Suppressor macrophage (primary cell): ENCODE measurements around the gene HBD.
"Not testable (repeated sequence)": the region's sequence is repeated elsewhere in the genome, so short reads cannot be mapped to it uniquely, and the experiment has no call there.

Experiments
- DNase-seq, 4 experiments: peaks; one replicate each; pipeline ENCODE4 v3.0.0-alpha.2; 2020 to 2022

HBD gene

DNA sequence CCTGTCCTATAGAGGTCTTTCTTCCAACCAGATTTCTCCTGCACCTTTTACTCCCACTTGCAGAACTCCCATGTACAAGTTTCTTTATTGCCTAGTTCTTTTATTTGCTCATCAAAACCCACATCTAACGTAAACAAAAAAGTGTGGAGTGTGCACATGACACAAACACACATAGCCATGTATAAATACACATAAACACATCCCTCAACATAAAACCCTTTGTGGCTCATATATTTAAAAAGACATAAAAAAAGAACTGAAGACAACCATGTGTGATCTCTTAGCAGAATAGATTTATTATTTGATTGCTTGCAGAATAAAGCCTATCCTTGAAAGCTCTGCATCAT is 18.6 kb upstream of the HBD start:
- no peak for DNase-seq

DNA sequence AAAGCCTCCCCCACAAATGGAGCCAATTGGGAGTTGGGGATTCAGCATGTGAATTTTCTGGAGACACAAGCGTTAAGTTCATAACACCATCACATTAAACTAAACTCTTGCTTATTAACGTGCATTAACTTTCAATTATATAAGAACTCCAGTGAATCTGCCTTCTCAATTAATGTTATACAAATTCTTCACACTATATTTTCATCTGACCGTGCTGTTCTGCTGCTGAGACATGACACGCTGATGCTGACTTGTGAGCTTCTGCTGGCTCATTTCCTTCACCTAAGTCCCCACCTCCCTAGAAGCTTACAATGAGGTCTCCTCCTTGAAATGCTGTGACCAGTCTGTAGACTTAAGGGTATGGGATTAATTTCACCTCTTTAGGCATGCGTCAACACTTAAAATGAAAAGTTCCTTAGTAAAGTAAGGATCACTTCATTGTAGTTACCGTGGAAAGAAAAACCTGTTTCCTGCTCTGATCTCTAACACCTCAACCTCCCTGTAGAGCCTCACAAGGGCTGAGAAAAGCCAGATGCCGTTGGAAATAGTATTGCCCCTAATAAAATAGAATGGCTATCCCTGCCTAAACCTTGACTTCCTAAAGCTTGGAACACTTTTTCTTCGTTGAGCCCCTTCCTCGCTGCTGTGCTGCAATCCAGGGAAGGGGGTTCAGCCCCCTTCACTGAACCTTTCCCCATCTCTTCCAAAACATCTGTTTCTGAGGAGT is 18.1 kb upstream of the HBD start:
- DNase-seq: no peak

DNA sequence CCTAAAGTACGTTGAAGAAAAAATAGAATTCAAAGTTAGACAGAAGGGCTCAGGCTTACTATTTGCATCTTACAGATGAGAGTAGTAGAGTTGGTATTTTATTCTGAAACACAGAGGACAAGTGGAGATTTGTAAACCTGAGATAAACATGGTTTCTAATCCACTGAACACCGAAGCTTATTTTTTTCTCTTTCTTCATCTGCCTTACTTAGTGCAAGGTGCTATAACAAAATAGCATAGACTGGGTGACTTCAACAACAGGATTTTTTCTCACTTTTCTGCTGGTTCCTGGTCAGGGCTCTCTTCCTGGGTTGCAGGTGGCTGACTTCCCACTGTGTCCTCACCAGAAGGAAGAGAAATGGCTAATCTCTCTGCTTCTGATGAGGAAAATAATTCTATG is 17.5 kb upstream of the HBD start:
- no peak for DNase-seq

DNA sequence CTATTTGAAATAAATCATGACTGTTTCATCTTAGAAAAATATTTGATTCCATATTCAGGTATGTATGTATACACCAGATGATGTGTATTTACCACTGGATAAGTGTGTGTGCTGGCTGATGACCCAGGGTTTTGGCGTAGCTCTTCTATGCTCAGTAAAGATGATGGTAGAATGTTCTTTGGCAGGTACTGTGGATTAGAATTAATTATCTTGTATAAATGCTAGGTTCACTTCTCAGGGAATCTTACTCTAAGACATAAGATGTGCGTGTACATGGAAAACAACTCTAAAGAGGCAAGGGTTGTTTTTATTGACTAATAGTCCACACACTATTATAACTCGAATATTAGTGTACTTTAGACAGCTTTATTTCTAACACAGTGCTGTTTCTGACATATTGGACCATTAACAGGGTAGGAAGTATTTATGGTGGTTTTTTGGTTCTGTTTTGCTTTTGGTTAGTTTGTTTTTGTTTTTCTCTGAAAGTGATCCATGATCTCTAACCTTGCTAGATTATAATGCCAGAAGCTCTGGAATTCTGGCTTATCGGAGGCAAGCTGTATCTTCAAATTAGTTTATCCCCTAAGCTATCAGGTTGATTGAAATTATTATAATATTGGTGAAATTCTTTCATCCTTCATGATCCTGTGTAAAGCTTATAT is 16.4 kb upstream of the HBD start:
- no peak for DNase-seq

DNA sequence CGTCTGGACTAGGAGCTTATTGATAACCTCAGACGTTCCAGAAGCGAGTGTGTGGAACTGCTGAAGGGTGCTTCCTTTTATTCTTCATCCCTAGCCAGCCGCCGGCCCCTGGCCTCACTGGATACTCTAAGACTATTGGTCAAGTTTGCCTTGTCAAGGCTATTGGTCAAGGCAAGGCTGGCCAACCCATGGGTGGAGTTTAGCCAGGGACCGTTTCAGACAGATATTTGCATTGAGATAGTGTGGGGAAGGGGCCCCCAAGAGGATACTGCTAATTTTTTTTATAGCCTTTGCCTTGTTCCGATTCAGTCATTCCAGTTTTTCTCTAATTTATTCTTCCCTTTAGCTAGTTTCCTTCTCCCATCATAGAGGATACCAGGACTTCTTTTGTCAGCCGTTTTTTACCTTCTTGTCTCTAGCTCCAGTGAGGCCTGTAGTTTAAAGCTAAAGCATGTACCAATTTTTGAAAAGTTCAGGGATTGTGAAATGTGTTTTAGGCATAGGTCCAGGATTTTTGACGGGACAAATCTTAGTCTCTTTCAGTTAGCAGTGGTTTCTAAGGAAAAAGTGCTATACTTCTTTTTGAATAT is 15.6 kb upstream of the HBD start, which contains the start of gene HBG1:
Gene HBG1 (minus strand): TSS at position 51 of the 590 bp plus-strand sequence. CDS start 53 bp downstream, outside the sequence.
- not testable (repeated sequence) for DNase-seq

DNA sequence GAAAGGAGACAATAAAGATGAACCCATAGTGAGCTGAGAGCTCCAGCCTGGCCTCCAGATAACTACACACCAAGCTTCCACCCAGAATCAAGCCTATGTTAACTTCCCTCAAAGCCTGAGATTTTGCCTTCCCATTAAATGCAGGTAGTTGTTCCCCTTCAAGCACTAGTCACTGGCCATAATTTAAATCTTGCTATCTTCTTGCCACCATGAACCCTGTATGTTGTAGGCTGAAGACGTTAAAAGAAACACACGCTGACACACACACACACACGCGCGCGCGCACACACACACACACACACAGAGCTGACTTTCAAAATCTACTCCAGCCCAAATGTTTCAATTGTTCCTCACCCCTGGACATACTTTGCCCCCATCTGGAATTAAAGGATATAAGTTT is 14.2 kb upstream of the HBD start:
- not testable (repeated sequence) for DNase-seq

DNA sequence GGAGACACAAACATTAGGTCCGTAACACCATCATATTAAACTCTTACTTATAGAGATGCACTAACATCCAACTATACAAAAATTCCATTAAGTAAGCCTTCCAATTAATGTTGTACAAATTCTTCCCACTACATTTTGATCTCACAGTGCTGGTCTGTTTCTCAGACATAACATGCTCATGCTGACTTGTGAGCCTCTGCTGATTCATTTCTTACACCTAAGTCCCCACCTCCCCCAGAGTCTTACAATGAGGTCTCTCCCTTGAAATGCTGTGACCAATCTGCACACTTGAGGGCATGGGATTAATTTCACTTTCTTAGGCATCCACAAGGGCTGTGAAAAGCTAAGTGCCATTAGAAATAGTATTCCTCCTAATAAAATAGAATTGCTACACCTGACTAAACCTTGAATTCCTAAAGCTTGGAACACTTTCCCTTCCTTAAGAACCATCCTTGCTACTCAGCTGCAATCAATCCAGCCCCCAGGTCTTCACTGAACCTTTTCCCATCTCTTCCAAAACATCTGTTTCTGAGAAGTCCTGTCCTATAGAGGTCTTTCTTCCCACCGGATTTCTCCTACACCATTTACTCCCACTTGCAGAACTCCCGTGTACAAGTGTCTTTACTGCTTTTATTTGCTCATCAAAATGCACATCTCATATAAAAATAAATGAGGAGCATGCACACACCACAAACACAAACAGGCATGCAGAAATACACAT is 13.3 kb upstream of the HBD start:
- no peak for DNase-seq

DNA sequence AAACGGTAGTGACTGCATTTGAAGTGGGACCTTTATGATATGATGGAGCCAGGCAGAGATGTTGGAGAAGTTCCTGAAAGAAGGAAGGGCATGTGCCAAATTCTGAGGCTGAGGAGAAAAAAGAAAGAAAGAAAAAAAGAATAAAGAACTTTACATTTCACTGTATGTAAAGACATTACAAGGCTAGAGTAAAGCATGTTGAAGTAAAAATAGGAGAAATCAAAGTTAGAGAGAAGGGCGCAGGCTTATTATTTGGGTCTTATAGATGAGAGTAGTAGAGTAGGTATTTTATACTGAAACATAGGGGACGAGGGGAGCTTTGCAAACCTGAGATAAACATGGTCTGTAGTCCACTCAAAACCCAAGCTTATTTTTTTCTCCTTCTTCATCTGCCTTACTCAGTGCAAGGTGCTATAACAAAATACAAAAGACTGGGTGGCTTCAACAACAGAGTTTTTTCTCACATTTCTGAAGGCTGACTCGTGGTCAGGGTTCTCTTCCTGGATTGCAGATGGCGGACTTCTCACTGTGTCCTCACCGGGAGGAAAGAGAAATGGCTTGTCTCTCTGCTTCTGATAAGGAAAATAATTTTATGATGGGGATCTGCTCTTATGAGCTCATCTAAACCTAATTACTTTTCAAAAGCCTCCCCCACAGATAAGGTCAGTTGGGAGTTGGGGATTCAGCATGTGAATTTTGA is 12.6 kb upstream of the HBD start:
- no peak for DNase-seq

DNA sequence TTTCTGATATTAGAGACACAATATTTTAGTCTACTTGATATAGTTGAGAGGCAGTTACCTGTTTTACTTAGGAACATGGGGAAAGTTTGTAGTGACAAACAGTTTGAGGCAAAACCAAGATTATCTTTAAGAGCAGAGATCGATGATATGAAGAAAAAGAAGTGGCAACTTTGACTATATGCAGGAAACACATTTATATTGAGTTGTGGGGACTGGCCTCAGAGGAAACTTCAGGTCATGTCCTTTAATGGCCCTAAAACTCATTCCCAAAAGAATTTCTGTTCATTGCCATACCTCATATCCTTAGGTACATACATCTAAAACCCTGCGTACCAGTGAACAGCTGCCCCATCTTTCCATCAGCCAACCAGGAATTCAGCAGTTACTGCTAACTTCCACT is 10.9 kb upstream of the HBD start:
- no peak for DNase-seq

DNA sequence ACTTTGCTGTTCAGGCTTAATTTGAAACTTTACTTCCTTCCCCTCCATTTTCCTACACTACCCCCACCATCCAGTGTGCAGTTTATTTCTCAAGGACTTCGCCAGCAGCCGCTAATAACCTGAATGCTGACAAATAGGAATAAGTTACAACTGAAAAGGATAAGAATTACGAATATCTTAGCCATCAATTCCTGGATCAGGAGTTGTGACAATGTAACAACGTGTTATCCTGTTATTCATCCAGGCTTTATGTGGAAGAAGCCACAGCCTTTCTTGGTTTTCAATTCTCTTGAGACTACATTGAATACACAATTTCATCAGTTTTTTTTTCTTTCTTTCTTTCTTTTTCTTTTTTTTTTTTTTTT is 9.5 kb upstream of the HBD start:
- DNase-seq: no peak

DNA sequence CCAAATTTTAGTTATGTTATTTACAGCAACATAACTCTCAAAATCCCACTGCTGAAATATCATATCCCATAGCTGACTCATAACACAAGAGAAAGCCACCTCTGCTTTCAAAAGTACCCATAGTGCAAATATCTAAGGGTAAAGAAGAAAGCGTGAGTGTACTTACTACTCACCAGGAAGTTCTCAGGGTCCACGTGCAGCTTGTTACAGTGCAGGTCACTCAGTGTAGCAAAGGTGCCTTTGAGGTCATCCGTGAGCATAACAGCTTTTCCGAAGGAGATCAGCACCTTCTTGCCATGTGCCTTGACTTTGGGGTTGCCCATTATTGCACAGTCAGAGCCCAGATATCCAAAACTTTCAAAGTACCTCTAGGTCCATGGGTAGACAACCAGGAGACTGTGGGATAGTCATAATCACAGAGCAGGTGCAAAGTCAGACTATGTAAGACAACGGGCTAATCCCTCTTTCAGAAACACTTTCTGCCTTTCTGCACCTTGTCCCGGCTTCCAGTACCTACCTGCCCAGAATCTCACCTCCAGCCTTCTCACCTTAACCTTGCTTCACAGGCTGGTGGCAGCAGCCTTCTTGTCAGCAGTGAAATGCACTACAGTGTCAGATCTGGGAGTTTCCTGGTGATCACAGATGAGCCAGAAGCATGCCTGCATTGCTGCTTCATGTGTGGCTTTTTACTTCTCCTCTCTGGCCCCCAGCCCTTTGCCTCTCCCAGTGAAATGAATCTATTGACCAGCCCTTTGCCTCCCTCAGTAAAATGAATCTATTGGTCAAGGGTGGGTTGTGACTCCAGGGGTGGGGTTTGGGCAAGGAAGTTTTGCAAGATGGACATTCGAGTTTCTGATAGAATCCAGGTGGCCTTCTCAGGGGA is 8.9 kb upstream of the HBD start:
- DNase-seq: no peak

DNA sequence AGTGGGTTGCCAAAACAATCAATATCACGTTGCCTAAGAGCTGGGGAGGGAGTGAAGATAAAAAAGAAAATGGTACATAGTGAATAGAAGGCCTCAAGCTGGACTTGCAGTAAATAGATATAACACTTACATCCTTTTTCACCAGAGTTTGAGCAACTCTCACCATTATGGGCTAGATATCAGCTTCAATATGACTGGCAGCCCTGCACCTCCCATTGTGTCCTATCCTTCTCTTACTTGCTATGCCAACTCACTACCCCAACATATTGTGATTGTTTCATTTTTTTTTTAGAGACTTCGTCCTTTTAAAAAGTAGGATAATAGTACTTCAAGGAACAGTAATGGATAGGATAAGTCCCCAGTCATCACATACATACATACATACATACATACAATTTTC is 7.9 kb upstream of the HBD start:
- DNase-seq: no peak

DNA sequence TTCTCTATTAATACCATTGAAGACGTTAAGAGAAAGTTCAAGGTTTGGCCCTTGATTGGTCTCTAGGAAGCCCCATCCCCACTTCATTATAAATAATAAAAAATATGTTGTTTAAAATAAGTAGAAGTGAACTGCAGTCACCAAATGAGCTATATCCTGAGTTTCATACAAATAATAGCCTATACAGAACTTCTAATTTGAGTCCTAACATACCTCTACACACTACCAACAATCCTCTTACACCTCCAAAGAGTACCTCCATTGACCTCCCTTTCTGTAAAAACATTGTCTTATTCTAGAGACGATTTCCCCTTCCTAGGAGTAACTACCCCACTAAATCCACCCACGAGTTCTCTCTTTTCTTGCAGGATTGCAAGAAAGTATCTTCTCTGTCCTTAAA is 7.2 kb upstream of the HBD start:
- no peak for DNase-seq

DNA sequence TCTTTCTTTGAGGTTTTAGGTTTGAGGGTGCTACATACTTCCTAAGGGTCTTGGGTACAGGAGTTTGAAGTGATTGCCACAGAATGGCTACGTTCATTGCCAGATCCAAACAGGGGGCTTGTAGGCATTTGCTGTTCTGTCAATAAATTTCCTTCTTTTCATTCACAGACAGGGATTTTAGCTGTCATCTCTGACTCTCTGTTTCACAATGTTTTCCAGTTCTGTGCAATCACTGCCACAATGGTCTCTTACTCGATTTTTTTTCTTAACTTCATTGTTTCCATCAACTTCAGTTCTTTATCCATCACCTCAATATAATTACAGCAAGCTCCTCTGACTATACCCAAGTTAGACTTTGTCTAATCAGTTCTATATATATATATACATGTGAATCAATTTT is 6.2 kb upstream of the HBD start:
- peak in 1 of 4 experiments; percentile 26 for DNase-seq

DNA sequence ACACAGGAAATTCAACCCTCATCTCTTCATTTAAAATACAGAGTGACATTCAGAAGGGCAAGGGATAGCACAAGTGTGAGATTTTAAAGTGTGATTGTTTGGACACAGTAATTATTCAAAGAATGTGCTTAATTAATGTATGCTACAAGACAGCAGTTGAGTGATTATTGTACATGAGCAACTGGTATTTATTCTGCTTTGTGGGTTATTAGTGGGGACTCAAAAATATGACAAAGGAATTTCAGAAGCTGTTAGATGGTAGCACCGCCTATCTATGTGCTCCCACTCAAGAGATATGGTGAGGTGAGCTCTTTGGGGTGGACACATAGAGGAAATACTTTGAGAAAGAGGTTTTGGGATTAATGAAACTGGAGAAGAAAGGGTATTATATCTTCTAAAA is 5.8 kb upstream of the HBD start:
- no peak for DNase-seq

DNA sequence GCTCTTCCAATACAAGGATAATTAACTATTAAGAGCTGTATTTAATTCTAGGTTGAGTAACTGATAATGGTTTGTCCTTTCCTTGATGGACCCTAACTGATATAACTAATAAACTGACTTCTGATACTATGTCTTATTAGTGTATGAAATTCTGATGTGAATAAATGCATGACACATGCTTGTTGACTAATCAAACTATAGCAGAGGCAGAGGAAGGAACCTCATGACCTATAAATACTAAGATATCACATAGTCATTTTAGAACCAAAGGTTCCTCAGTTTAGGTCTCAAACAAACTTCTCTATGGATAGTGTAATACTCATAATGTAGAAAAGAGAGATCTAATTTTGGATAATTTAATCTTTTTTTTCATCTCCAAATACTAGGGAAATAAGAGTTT is 4.8 kb upstream of the HBD start:
- peak in 2 of 4 experiments; percentile 59 for DNase-seq

DNA sequence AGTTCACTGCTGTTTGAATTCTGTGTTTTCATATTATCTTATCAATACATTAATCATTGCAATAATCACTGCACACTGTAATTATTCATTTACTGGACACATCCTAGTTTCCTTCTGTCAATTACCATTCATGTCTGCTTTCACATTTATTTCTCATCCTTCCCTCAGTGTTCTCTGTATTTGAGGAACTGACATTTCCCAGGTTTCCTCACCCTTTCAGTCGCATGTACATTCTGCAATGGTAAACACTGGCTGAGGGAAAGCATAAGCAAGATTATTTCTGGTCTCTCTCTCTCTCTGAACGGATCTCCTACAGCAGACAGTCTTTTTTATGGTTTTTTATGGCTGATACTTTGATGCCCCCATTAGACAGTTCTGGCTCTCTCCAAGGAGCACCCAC is 4.2 kb upstream of the HBD start:
- peak; percentile 35 to 63 (median 50) for DNase-seq

DNA sequence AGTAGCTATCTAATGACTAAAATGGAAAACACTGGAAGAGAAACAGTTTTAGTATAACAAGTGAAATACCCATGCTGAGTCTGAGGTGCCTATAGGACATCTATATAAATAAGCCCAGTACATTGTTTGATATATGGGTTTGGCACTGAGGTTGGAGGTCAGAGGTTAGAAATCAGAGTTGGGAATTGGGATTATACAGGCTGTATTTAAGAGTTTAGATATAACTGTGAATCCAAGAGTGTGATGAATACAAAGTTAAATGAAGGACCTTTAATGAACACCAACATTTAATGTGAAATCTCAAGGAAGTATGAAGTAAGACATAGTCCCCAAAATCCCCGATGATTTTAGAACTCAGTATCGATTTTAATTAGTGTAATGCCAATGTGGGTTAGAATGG is 3.1 kb upstream of the HBD start:
- DNase-seq: no peak

DNA sequence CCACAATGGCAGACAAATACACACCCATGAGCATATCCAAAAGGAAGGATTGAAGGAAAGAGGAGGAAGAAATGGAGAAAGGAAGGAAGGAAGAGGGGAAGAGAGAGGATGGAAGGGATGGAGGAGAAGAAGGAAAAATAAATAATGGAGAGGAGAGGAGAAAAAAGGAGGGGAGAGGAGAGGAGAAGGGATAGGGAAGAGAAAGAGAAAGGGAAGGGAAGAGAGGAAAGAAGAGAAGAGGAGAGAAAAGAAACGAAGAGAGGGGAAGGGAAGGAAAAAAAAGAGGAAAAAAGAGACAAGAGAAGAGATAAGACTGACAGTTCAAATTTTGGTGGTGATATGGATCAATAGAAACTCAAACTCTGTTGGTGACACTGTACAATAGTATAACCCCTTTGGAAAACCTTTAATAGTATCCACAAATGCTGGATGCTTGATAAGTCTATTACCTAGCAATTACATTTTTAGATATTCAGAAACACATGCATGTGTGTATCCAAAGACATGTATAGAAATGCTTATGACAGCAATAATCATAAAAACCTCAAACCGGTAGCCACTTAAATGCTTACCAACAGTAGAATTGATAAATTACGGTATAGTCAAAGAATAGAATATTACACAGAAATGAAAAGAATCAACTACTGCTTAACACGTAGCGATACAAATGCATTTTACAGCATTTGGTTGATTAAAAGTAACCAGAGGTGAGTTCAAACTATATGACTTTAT is 1.2 kb upstream of the HBD start:
- DNase-seq: no peak

DNA sequence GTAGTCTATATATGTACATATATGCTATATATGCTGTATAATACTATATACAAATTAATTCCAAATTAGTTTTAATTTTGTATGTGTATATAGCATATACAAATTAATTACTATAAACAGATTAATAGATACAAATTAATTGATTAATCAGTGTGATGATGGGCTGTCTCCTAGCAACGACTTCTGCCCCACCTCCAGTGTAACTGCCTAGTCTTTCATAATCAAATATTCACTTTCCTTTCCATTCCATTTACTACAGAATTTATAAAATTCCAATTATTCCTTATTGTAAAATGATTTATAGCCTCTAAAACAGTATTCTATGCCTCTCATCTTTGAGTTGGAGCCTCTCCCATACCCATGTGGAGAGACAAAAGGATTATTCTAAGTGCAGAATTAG is 976 bp downstream of the HBD start:
- no peak for DNase-seq

DNA sequence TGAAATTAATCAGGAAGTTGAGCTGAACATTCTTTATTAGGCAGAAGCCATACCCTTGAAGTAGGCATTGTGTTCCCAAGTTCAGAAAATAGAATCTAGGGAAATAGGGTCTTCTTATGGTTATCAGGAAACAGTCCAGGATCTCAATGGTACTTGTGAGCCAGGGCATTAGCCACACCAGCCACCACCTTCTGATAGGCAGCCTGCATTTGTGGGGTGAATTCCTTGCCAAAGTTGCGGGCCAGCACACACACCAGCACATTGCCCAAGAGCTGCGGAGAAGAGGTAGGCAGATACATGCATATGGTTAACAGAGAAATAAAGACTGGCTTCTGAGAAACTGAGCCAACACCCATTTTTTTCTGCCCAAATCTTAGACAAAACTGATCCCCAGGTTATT is 1.5 kb downstream of the HBD start:
- no peak for DNase-seq
